SK-N-SH treated with all-trans-retinoic acid at 6 μM for 48 hours (cell line): Measurements from ENCODE around the gene TOPAZ1.

Source experiments
- ARNTL ChIP-seq: fragments of 450-650 bp; formaldehyde crosslinking; IDR thresholded peaks from 2 replicates; pipeline ENCODE4 v1.5.0; 2020; ENCODE audit warnings: low read depth, mild to moderate bottlenecking, moderate library complexity, borderline replicate concordance
- BACH2 ChIP-seq: fragments of 250-450 bp; sonication (Bioruptor Pico); IDR thresholded peaks from 2 replicates; pipeline ENCODE4 v1.9.0; 2021; ENCODE audit warnings: mild to moderate bottlenecking, borderline replicate concordance
- ISL1 ChIP-seq: fragments of 250-450 bp; sonication (Bioruptor Pico); IDR thresholded peaks from 2 replicates; pipeline ENCODE4 v2.1.2; 2022; ENCODE audit warnings: mild to moderate bottlenecking, moderate library complexity
- OSR1 ChIP-seq: fragments of 250-450 bp; sonication (Bioruptor Pico); IDR thresholded peaks from 2 replicates; pipeline ENCODE4 v1.8.0; 2022; ENCODE audit warnings: moderate library complexity, mild to moderate bottlenecking, inconsistent platforms
- PPARA ChIP-seq: fragments of 250-450 bp; sonication (Bioruptor Pico); IDR thresholded peaks from 2 replicates; pipeline ENCODE4 v1.5.0; 2020; ENCODE audit warnings: mild to moderate bottlenecking, borderline replicate concordance
- TCF4 ChIP-seq: fragments of 250-450 bp; sonication (Bioruptor Pico); IDR thresholded peaks from 2 replicates; pipeline ENCODE4 v1.8.0; 2021; ENCODE audit warnings: mild to moderate bottlenecking, moderate library complexity, borderline replicate concordance
- ZC3H10 ChIP-seq: fragments of 250-450 bp; sonication (Bioruptor Pico); IDR thresholded peaks from 2 replicates; pipeline ENCODE4 v1.5.1; 2021; ENCODE audit warnings: mild to moderate bottlenecking, moderate library complexity
- ZFP3 ChIP-seq: fragments of 250-450 bp; sonication (Bioruptor Pico); IDR thresholded peaks from 2 replicates; pipeline ENCODE4 v1.5.0; 2020; ENCODE audit warnings: mild to moderate bottlenecking, moderate library complexity
- ZFP30 ChIP-seq: fragments of 450-650 bp; formaldehyde crosslinking; IDR thresholded peaks from 2 replicates; pipeline ENCODE4 v1.5.0; 2022; ENCODE audit warnings: mild to moderate bottlenecking, moderate library complexity
- ZNF70 ChIP-seq: fragments of 450-650 bp; formaldehyde crosslinking; IDR thresholded peaks from 2 replicates; pipeline ENCODE4 v1.5.0; 2020; ENCODE audit warnings: mild to moderate bottlenecking, moderate library complexity
- TF ChIP-seq, protein P1 (sequence below): fragments of 250-450 bp; sonication (Bioruptor Pico); IDR thresholded peaks from 2 replicates; pipeline ENCODE4 v1.8.0; 2020; ENCODE audit warnings: mild to moderate bottlenecking, moderate library complexity, borderline replicate concordance
- TF ChIP-seq, protein P2 (sequence below): fragments of 250-450 bp; sonication (Bioruptor Pico); IDR thresholded peaks from 2 replicates; pipeline ENCODE4 v1.5.1; 2021; ENCODE audit warnings: mild to moderate bottlenecking, moderate library complexity
- TF ChIP-seq, protein P3 (sequence below): fragments of 250-450 bp; sonication (Bioruptor Pico); IDR thresholded peaks from 2 replicates; pipeline ENCODE4 v1.5.1; 2020; ENCODE audit warnings: low read depth, mild to moderate bottlenecking, moderate library complexity
- TF ChIP-seq, protein P4 (sequence below): fragments of 250-450 bp; sonication (Bioruptor Pico); IDR thresholded peaks from 2 replicates; pipeline ENCODE4 v1.5.0; 2020; ENCODE audit warnings: mild to moderate bottlenecking, moderate library complexity

DNA sequence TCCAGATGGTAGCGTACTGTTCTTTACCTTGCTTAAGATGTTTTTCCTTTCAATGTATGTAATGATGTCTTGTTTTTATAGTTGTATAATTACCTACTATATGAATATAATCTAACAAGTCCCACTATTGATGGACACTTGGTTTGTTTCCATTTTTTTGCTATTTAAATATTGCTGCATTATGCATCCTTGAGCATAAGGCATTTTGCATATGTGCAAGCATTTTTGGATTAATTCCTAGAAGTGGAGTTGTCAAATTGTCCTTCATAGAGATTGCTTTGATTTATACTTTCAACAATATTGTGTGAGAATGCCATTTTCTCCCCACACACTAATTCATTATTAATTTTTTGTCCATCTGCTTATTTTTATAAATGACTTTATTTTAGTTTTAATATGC is 17.7 kb downstream of the TOPAZ1 start:
- TF ChIP-seq, protein P1, sequence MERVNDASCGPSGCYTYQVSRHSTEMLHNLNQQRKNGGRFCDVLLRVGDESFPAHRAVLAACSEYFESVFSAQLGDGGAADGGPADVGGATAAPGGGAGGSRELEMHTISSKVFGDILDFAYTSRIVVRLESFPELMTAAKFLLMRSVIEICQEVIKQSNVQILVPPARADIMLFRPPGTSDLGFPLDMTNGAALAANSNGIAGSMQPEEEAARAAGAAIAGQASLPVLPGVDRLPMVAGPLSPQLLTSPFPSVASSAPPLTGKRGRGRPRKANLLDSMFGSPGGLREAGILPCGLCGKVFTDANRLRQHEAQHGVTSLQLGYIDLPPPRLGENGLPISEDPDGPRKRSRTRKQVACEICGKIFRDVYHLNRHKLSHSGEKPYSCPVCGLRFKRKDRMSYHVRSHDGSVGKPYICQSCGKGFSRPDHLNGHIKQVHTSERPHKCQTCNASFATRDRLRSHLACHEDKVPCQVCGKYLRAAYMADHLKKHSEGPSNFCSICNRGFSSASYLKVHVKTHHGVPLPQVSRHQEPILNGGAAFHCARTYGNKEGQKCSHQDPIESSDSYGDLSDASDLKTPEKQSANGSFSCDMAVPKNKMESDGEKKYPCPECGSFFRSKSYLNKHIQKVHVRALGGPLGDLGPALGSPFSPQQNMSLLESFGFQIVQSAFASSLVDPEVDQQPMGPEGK (CRISPR knock-in tag): no peak
- TF ChIP-seq OSR1 (no peak), ZNF70 (CRISPR knock-in tag) (no peak), ISL1 (CRISPR knock-in tag) (no peak), ARNTL (CRISPR knock-in tag) (no peak), BACH2 (no peak), TCF4 (no peak), ZFP3 (CRISPR knock-in tag) (no peak), PPARA (CRISPR knock-in tag) (no peak), ZFP30 (CRISPR knock-in tag) (no peak), ZC3H10 (CRISPR knock-in tag) (no peak)
- TF ChIP-seq, protein P2, sequence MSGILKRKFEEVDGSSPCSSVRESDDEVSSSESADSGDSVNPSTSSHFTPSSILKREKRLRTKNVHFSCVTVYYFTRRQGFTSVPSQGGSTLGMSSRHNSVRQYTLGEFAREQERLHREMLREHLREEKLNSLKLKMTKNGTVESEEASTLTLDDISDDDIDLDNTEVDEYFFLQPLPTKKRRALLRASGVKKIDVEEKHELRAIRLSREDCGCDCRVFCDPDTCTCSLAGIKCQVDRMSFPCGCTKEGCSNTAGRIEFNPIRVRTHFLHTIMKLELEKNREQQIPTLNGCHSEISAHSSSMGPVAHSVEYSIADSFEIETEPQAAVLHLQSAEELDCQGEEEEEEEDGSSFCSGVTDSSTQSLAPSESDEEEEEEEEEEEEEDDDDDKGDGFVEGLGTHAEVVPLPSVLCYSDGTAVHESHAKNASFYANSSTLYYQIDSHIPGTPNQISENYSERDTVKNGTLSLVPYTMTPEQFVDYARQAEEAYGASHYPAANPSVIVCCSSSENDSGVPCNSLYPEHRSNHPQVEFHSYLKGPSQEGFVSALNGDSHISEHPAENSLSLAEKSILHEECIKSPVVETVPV (CRISPR knock-in tag): no peak
- TF ChIP-seq, protein P3, sequence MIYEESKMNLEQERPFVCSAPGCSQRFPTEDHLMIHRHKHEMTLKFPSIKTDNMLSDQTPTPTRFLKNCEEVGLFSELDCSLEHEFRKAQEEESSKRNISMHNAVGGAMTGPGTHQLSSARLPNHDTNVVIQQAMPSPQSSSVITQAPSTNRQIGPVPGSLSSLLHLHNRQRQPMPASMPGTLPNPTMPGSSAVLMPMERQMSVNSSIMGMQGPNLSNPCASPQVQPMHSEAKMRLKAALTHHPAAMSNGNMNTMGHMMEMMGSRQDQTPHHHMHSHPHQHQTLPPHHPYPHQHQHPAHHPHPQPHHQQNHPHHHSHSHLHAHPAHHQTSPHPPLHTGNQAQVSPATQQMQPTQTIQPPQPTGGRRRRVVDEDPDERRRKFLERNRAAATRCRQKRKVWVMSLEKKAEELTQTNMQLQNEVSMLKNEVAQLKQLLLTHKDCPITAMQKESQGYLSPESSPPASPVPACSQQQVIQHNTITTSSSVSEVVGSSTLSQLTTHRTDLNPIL: no peak
- TF ChIP-seq, protein P4, sequence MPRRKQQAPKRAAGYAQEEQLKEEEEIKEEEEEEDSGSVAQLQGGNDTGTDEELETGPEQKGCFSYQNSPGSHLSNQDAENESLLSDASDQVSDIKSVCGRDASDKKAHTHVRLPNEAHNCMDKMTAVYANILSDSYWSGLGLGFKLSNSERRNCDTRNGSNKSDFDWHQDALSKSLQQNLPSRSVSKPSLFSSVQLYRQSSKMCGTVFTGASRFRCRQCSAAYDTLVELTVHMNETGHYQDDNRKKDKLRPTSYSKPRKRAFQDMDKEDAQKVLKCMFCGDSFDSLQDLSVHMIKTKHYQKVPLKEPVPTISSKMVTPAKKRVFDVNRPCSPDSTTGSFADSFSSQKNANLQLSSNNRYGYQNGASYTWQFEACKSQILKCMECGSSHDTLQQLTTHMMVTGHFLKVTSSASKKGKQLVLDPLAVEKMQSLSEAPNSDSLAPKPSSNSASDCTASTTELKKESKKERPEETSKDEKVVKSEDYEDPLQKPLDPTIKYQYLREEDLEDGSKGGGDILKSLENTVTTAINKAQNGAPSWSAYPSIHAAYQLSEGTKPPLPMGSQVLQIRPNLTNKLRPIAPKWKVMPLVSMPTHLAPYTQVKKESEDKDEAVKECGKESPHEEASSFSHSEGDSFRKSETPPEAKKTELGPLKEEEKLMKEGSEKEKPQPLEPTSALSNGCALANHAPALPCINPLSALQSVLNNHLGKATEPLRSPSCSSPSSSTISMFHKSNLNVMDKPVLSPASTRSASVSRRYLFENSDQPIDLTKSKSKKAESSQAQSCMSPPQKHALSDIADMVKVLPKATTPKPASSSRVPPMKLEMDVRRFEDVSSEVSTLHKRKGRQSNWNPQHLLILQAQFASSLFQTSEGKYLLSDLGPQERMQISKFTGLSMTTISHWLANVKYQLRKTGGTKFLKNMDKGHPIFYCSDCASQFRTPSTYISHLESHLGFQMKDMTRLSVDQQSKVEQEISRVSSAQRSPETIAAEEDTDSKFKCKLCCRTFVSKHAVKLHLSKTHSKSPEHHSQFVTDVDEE: no peak
